ENCODE data around the gene BRSK2. TPM values are rescaled to one million over a fixed set of nuclear protein-coding genes. Genes with fewer than 3 reads are reported as not detected.

The BRSK2 gene
- total RNA-seq, 1 experiment from 2014 or later = not detected

GRCh38 chr11:1469911-1470680, 80.4 kb downstream of the BRSK2 start:
- Histone ChIP-seq H3K4me1 (no peaks in the 10 kb centered on the region), H3K9me3 (replicated peaks) (no peaks in the 10 kb centered on the region), H3K27me3 (no peaks in the 10 kb centered on the region), H3K4me3 (no peak overlapping the region), H3K27ac (no peak overlapping the region), H3K36me3 (no peaks in the 10 kb centered on the region)
- no peak for DNase-seq

GRCh38 chr11:1470681-1471611, 81.2 kb downstream of the BRSK2 start:
- DNase-seq = no peak
- Histone ChIP-seq H3K27ac (no peak overlapping the region), H3K9me3 (replicated peaks) (no peaks in the 10 kb centered on the region), H3K4me1 (no peaks in the 10 kb centered on the region), H3K36me3 (no peaks in the 10 kb centered on the region), H3K27me3 (no peaks in the 10 kb centered on the region), H3K4me3 (no peak overlapping the region)

GRCh38 chr11:1471736-1472135, 82.0 kb downstream of the BRSK2 start:
- H3K36me3 ChIP-seq = no peaks in the 10 kb centered on the region
- H3K27ac ChIP-seq = no peak overlapping the region
- no peak for DNase-seq
- no peak overlapping the region for H3K4me3 ChIP-seq
- no peaks in the 10 kb centered on the region for H3K9me3 ChIP-seq (replicated peaks)
- no peaks in the 10 kb centered on the region for H3K4me1 ChIP-seq
- no peaks in the 10 kb centered on the region for H3K27me3 ChIP-seq

- Histone ChIP-seq H3K27me3 (no peaks in the 10 kb centered on the region), H3K36me3 (no peaks in the 10 kb centered on the region), H3K4me1 (no peaks in the 10 kb centered on the region), H3K9me3 (replicated peaks) (no peaks in the 10 kb centered on the region), H3K27ac (no peak overlapping the region), H3K4me3 (no peak overlapping the region)
- DNase-seq = no peak
Measured at GRCh38 chr11:1472180-1473005, 82.7 kb downstream of the BRSK2 start.

- no peaks in the 10 kb centered on the region for H3K4me1 ChIP-seq
- H3K27me3 ChIP-seq = no peaks in the 10 kb centered on the region
- no peak overlapping the region for H3K27ac ChIP-seq
- H3K36me3 ChIP-seq = no peaks in the 10 kb centered on the region
- H3K9me3 ChIP-seq (replicated peaks) = no peaks in the 10 kb centered on the region
- no peak for DNase-seq
- H3K4me3 ChIP-seq = no peak overlapping the region
Measured at GRCh38 chr11:1473011-1473628, 83.4 kb downstream of the BRSK2 start.

GRCh38 chr11:1473786-1474185, 84.1 kb downstream of the BRSK2 start:
- no peak for DNase-seq

GRCh38 chr11:1475841-1476240, 86.1 kb downstream of the BRSK2 start:
- H3K4me1 ChIP-seq = no peaks in the 10 kb centered on the region
- no peaks in the 10 kb centered on the region for H3K36me3 ChIP-seq
- no peaks in the 10 kb centered on the region for H3K9me3 ChIP-seq (replicated peaks)
- no peak overlapping the region for H3K27ac ChIP-seq
- no peak for DNase-seq
- no peaks in the 10 kb centered on the region for H3K27me3 ChIP-seq
- H3K4me3 ChIP-seq = no peak overlapping the region

More at GRCh38 chr11:1473786-1474185, 84.1 kb downstream of the BRSK2 start:
- H3K4me3 ChIP-seq = no peak overlapping the region
- no peaks in the 10 kb centered on the region for H3K27me3 ChIP-seq
- H3K36me3 ChIP-seq = no peaks in the 10 kb centered on the region
- no peak overlapping the region for H3K27ac ChIP-seq
- H3K4me1 ChIP-seq = no peaks in the 10 kb centered on the region
- no peaks in the 10 kb centered on the region for H3K9me3 ChIP-seq (replicated peaks)

- no peak for DNase-seq
- Histone ChIP-seq H3K9me3 (replicated peaks) (no peaks in the 10 kb centered on the region), H3K4me1 (no peaks in the 10 kb centered on the region), H3K36me3 (no peaks in the 10 kb centered on the region), H3K27me3 (no peaks in the 10 kb centered on the region), H3K27ac (no peak overlapping the region), H3K4me3 (no peak overlapping the region)
Measured at GRCh38 chr11:1476940-1477736, 87.4 kb downstream of the BRSK2 start.

GRCh38 chr11:1478011-1478410, 88.3 kb downstream of the BRSK2 start:
- Histone ChIP-seq H3K9me3 (replicated peaks) (no peaks in the 10 kb centered on the region), H3K36me3 (no peaks in the 10 kb centered on the region), H3K27me3 (no peaks in the 10 kb centered on the region), H3K27ac (no peak overlapping the region), H3K4me1 (no peaks in the 10 kb centered on the region), H3K4me3 (no peak overlapping the region)
- no peak for DNase-seq

- Histone ChIP-seq H3K9me3 (replicated peaks) (no peaks in the 10 kb centered on the region), H3K4me1 (no peaks in the 10 kb centered on the region), H3K27me3 (no peaks in the 10 kb centered on the region), H3K4me3 (no peak overlapping the region), H3K36me3 (no peaks in the 10 kb centered on the region), H3K27ac (no peak overlapping the region)
- DNase-seq = no peak
Measured at GRCh38 chr11:1478544-1478943, 88.8 kb downstream of the BRSK2 start.

GRCh38 chr11:1479006-1479677, 89.4 kb downstream of the BRSK2 start:
- Histone ChIP-seq H3K27ac (no peak overlapping the region), H3K9me3 (replicated peaks) (no peaks in the 10 kb centered on the region), H3K27me3 (no peaks in the 10 kb centered on the region), H3K4me1 (no peaks in the 10 kb centered on the region), H3K4me3 (no peak overlapping the region), H3K36me3 (no peaks in the 10 kb centered on the region)
- DNase-seq = no peak

- Histone ChIP-seq H3K27me3 (no peaks in the 10 kb centered on the region), H3K27ac (no peak overlapping the region), H3K4me3 (no peak overlapping the region), H3K36me3 (no peaks in the 10 kb centered on the region), H3K4me1 (no peaks in the 10 kb centered on the region), H3K9me3 (replicated peaks) (no peaks in the 10 kb centered on the region)
- DNase-seq = no peak
Measured at GRCh38 chr11:1479678-1480118, 90.0 kb downstream of the BRSK2 start.

- H3K9me3 ChIP-seq (replicated peaks) = no peaks in the 10 kb centered on the region
- no peak overlapping the region for H3K4me3 ChIP-seq
- no peaks in the 10 kb centered on the region for H3K27me3 ChIP-seq
- H3K4me1 ChIP-seq = no peaks in the 10 kb centered on the region
- no peak overlapping the region for H3K27ac ChIP-seq
- H3K36me3 ChIP-seq = no peaks in the 10 kb centered on the region
- DNase-seq = no peak
Measured at GRCh38 chr11:1480191-1480554, 90.4 kb downstream of the BRSK2 start.
